ENCODE data around the gene LGR4.

The LGR4 gene

DNA sequence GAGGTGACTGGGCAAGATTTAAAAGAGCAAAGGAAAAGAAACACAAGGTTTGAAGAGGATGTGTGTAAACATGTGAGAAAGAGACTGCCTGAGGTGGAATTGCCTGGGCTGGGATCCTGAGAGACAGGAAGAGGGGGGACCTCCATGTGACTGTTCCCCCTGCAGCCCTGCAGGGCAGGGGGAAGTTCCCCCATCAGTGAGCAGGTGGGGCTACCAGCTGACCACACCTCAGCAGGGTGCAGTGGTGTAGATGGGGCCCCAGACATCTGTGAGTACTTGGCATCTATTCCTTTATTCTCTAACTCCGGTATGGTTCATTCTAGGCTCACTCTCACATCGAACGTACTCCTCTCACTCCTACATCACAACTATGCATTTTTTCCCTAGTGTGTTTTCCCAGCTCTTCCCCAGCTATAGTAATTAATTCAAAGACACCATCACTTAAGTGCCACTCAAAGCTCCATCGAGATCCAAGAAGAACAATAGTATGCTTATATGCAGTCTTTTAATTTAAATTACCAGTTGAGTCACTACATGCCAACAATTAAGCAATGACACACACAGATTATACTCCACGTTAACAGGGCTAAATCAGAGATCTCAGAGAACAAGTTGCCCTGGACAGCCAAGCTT is 42.7 kb downstream of the LGR4 start:
- DNase-seq (ENCODE audit: low read depth in 2 of 2): no peak

DNA sequence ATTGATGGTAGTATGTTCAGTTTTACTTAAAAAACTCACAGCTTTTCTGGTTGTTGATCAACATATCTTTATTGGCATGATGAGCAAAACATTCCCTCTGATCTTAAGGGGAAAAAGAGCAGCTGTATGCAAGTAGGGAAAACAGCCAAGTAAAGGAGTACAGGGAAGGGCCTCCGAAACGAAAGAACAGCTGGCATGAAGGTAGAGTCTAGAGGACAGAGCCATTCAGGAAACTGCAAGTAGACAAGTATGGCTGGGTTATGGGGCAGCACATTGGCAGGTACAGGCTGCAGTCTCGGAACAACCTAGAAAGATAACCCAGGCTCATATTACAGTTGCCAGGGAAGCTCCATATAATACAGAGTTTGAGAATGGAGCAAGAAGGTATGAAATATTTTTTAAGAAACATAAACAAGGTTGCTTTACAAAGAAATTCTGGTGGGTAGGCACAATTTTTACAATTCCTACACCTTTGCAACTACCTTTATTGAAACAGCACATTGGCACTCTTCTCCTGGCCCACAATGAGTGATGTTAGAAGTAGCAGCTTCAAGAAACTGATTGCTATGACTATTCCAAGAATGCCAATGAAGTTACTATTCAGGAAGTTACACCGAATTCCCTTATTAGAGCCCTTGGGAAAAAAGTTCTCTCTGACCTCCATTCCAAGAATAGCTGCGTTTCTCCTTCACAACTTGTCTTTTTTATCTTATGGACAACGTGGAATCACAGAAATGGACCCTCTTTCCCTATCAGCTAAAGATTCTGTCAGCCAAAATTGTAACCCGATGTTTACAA is 45.2 kb downstream of the LGR4 start:
- DNase-seq (ENCODE audit: low read depth in 2 of 2): no peak

DNA sequence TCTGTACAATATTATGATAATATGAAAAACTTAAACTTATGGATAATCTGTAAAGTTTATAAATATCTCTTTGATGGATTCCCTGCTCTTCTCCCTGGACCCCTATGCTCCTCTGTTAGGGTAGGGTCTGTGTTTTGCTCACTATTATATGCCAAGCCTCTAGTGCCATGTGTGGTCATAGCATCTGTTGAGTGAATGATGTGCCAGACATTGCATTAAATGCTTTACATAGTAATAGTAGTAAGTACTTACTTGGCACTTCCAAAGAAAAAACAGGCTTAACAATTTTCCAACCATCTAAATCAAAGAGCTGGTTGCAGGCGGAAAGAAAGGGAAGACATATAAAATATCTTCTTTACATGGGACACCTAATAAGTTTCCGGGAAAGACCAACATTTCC is 46.8 kb downstream of the LGR4 start:
- DNase-seq (ENCODE audit: low read depth in 2 of 2): no peak

DNA sequence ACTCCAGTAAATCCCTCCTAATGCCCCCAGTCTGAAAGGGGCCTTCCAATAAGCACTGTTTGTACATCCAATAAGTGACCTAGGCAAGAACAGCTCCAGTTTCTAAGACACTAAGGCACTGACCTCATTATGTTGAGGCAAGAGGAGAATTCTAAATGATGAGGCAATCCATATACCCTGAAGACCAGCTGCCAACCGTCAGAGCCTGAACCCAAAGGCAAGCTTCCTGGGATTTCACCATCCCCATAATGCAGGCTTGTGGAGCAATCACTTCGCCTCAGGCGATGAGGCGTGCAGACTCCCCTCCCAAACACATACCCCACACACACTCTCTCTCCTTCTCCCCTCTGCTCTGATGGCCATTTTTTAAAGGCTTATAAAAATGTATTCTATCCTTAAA is 49.5 kb downstream of the LGR4 start:
- DNase-seq (ENCODE audit: low read depth in 2 of 2): no peak

DNA sequence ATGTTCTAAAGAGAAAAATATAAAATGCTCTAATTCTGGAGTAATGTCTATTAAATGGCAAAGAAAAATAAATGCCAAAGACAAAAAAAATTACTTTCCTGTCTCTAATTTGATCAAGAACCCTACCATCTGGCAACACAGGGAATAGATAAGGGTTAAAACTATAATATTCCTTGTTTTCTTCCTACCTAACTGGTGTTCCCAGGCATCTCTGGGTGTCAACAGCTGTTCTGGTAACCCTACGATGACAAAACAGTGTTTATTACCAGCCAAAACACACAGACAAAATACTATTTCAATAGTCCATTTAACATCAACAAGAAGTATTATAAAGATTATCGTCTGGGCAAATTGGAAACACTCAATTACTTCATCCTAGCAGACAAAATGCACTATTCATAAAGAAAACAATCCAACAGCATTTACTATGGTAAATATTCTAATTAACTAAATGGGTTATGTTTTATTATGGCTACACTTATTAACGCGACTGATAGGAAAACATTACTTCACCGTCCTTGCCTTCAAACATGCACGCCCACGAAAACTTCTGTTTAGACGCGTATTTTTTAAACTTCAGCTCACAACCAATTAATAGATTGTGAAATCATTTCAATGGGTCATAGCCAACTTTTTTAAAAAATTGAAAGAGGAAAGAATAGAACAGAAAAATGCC is 50.6 kb downstream of the LGR4 start:
- no peak for DNase-seq (ENCODE audit: low read depth in 2 of 2)

DNA sequence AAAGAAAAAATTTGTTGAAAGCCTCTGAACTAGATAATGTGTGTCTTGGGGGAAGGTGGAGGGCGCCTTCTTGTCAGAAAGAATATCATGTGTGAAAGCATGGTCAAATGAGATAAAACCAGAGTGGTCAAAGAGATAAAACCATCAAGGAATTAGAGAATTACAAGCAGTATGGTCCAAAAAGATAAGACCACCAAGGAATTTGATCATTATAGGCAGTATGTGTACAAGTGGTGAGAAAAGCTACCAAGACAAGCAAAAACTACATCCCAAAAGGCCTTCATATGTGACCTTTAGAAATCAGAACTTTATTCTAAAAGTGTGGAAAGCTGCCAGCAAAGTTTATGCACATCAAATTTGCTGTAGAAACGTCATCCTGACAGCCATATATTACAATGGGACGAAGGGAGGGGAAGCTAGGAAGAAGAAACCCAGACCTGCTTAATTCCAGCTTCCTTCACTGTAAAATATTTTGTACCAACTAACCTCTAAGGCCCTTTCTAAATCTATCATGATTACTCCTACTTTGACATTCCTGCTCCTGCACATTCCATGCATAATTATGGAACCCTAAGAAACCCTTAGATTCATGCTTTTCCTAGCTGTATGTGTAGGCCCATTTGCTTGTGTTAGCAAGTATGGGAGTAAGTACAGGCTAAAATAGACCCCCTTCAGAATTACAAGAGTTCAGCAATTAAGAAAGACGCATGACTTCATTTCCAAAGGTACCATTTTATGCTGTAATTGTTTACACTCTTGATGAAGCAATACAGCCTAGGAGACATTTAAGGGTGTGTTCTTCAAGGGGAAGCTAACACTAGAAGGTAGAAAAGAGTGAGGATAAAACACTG is 51.6 kb downstream of the LGR4 start:
- no peak for DNase-seq (ENCODE audit: low read depth in 2 of 2)

DNA sequence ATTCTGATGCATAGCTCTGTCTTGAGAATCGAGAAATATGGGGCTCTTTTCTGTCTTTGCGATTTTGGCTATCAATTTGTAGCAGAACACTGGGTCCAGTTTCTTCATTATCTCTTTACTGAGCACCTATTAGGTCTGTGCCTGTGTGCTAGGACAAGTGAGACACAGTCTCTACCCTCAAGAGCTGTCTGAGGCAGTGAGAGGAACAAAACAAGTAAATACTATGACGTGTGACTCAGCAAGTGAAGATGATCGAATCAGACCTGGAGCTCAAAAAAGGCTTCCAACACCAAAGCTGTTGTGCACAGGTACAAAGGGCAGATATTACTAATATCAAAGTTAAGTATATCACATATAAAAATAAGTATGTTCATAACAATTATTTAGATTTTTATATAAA is 52.4 kb downstream of the LGR4 start:
- no peak for DNase-seq (ENCODE audit: low read depth in 2 of 2)

DNA sequence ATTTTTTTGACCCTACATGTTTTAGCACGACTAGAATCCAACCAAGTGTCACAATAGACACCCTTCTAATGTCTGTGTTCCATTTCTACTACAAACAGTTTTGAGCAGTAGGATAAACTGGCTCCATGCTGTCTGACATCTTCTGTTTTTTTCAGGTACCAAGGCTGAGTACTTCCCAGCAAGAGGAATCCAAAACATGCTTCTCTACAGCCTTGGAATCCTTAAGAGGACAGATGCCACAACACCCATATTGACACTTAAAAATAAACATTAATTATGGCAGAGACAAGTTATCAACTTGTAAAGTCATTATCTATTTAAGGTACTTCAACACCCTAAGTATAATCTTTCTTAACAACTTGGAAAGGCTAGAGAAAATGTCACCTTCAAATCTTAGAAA is 54.2 kb downstream of the LGR4 start:
- DNase-seq (ENCODE audit: low read depth in 2 of 2): no peak

DNA sequence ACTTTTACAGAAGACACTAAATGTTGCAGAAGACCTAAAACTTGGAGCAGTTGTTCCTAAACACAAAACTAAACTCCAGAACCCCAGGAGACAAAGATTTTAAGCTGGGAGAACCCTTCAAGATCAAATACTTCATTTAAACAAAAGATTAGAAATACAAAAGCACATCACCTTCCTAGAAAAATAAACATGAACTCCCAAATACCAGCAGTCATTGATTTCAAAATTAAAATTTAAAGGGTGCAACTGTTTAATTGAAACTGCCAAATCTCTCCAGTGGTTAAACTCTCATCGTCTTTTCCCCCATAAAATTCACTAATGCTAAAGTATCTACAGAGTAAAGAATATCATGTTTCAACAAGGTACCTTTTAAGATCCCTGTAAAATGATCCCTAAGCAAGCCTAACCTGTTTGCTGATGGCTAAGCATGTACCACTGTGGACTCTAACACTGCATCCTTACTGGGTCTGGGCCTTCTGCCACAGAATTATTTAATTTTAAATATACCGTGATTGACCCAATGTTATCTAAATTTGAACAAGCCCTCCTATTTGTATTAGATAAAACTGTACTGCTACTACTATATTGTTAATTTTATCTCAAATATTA is 55.9 kb downstream of the LGR4 start:
- DNase-seq (ENCODE audit: low read depth in 2 of 2): no peak

DNA sequence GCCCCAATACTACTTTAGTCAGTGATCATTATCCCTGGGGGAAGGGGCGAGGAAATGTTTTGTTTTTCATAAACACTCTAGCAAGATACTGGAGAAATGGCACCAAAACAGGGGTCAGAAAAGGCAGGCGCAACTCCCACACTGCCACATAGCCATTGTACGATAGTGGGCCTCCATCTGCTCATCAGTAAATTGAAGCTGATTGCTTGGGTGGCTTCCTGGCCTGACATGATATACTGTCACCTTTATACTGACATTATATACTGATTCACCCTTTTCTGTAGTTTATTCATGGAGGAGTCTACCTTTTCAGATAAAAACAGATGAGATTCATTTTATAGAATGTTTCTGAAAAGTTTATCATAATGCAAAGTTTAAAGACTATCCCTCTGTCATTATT is 57.9 kb downstream of the LGR4 start:
- no peak for DNase-seq (ENCODE audit: low read depth in 2 of 2)

DNA sequence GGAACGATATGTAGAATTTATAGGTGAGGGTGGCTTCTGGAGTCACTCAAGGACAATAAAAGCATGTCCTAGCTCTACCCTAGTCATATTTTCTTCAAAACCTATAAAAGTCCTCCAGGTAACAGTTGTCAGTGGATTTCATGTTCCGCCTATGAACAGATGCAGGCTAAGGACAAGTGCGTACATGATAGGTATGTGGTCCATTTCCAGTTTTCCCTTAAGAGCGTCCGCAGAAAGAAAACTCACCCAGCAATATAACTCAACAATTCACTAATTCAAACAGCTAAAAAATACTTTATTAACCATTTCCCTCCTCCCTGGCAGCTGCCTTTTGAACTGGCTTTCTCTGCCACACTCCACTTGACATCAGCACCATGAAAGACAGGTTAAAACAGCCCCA is 59.4 kb downstream of the LGR4 start:
- no peak for DNase-seq (ENCODE audit: low read depth in 2 of 2)

DNA sequence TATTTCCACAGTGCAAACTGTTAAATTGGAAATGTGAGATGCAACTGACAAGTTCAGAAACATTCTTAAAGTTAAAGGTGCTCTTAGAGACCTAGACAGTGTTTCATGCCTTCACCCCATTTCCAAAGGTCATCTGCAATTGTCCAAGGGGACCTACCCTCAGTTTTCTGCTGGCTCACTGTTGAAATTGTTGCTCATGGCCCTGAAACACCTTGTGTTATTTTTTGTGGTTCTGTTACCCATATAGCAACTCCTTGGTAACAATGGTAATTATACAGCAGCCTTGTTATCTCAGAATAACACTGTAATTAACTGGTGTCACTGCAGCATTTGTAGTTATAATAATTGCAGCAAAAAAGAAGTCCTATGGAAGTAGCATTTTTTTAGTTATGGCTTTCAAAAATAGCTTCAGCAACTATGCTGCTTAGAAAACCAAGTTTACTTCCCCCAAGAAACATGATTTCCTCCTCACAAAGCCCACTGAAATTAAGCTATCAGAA is 60.3 kb downstream of the LGR4 start:
- no peak for DNase-seq (ENCODE audit: low read depth in 2 of 2)

DNA sequence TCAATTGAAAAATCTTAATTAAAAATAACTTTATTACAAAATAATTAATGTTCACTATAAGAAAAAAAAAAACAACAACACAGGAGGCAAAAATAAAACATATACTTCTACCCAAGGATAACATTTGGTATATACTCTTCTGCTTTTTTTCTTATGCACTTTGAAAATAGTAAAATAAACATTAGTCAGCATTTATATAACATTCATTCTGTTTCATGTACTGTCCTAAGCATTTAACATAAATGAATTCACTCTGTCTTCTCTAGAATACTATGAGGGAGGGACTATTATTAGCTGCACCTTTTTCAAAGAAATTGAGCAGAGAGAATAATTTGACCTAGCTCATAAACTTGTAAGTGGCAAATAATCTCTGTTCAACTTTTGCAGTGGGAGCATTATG is 61.3 kb downstream of the LGR4 start:
- no peak for DNase-seq (ENCODE audit: low read depth in 2 of 2)

DNA sequence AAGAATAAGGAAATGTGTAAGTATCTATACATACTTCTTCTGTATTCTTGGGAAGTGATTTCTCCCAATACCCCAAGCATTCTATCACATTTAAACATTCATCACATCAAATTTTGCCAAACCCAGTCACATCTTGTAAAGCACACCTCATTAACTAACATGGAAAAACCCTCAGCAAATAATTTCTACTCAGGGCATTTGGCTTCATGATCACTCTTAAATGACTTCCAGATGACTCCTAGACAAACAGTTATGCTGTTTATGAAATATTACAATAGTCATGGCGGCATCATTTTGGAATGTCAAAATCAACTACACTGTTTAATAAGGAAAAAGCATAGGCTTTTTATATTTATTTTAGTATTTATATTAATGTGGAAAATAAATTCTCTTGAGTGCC is 62.3 kb downstream of the LGR4 start:
- no peak for DNase-seq (ENCODE audit: low read depth in 2 of 2)

DNA sequence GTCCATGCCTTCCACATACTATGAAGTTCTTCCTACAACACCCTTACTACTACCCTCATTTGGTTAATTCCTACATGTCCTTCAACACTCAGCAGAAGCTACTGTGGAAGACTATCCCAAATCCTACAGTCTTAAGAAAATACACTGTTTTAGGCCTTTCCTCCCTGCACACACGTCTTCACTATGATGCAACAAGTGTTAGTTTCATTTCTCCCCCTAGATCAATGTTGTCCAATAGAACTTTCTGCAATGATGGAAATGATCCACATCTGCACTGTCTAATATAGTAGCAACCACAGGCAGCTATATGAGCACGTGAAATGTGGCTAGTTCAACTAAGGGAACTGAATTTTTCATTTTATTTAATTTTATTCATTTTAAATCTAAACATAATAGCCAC is 62.8 kb downstream of the LGR4 start:
- no peak for DNase-seq (ENCODE audit: low read depth in 2 of 2)

DNA sequence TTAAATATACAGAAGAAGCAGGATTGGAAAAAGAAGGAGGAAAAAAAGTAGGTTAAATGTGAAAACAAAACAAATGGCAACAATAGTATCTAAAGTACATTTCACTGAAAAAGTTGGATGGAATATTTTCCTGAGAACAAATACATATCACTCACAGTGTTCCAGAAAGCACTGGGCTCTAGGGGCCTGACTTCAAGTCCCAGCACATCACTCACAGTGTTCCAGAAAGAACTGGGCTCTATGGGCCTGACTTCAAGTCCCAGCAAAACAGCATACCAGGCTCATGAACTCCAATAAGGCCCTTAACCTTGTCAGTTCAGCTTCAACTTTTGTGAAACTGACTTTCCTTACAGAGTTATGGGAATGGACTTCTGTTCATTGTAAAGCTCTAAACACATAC is 63.5 kb downstream of the LGR4 start:
- DNase-seq (ENCODE audit: low read depth in 2 of 2): no peak

DNA sequence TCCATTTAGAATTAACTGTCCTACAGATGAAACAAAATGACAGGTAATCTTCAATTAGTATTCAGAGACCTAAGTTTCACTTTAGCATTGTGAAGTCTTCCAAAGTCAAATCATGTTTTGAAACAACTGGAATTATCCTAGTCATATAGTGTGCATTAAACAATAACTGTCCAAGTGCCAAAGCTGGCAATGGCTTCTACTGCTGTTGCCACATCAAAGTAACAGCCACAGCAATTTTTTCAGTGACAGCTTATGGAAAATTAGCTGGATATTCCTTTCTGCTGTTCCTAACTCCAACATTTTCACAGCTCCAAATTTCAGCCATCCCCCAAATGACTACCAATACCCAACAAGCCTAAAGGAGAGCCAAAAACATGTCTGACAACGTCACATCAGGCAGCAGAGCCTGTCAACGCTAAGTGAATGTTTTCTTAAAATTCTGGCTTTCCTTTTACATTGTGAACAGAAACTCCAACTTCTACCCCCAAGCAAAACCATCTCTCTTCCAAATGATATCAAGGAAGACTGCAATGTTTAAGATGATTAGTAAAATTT is 64.3 kb downstream of the LGR4 start:
- no peak for DNase-seq (ENCODE audit: low read depth in 2 of 2)

DNA sequence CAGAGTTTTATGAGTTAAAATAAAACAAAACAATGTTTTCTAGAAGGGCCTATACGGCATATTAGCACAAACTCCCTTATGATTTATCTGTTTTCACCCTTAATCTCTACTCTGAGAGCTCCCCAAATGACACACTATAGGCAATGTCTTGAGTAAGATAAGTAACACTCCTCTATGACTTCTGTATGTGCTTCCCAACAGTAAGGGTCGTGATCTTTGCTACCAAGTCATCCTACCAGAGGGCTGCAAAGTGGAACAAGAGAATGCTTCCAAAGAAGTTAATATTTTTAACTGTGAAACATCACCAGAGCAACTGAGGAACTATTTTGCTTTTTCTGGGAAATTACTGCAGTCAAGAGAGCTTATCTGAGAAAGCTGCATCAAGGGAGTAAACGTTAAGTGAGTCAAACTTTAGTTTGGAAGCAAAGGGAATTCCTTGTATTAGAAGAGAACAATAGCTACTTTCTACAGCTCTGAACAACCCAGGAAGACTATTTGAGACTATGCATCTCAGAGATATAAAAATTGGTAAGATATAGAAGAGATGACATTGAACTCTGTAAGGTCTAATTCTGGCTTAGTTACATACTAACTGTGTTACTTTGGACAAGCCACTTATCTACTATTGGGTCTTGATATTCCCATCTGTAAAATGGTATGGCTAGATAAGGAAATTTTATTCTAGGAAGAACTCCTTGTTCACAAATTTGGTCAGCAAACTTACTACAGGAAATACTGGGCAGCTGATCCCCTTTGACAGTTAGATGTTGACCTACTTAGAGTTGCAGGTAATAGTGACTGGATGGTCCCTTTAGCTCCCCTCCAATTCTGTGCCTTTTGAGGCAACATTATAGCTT is 65.9 kb downstream of the LGR4 start:
- DNase-seq (ENCODE audit: low read depth in 2 of 2): no peak

DNA sequence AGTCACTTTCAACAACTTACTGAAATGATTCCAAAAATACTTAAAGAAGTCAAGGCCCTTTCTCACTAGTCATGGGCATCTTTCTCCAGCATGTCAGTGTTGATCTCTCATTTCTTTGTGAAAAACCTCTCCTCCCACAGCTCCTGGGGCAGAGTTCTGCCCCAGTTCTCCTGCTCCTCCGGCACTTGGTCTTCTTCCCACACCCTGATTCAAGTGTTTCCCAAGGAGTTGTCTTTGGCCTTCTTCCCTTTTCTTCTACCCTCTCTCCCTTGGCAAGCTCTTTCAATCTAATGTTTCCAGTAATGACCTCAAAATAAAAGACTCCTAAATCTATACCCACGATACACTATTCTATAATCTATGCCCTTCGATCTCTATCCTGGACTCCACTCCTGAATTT is 67.5 kb downstream of the LGR4 start:
- no peak for DNase-seq (ENCODE audit: low read depth in 2 of 2)

DNA sequence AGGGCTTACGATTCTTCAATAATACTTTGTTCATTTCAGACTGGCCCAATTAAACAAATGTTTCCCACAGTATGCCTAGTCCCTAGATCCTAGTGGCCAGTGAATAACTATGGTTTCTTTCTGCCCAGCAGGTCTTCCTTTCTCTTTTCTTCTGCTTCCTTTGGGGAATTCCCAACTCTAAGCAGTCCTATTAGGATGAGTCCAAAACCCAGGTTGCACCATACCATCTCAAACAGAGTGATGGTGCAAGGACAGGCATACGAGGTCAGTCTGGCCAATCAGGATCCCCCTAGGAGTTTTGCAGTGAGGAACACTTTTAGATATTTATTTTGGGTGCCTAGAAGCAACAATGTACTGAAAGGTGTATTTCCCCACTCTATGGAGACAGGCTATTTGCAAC is 68.2 kb downstream of the LGR4 start:
- DNase-seq (ENCODE audit: low read depth in 2 of 2): no peak

Measured in activated CD4-positive, alpha-beta T cell treated with anti-CD3 and anti-CD28 coated beads for 24 hours (primary cell).